Mucosa of stomach (tissue), 1 donor: Measurements from ENCODE around the gene SNCB.

Experiments
- H3K27me3 ChIP-seq: one replicate; pipeline ENCODE4 v1.7.0; 2013; ENCODE audit warnings: mild to moderate bottlenecking, low read length; ENCODE audit not compliant: control insufficient read depth, insufficient read depth
- H3K36me3 ChIP-seq: one replicate; pipeline ENCODE4 v1.7.0; 2013; ENCODE audit warnings: low read length; ENCODE audit not compliant: control insufficient read depth, insufficient read depth
- H3K4me1 ChIP-seq: one replicate; pipeline ENCODE4 v1.7.0; 2013; ENCODE audit warnings: mild to moderate bottlenecking, low read length; ENCODE audit not compliant: control insufficient read depth, insufficient read depth
- H3K4me3 ChIP-seq: one replicate; pipeline ENCODE4 v1.7.0; 2013; ENCODE audit warnings: low read length
- H3K9ac ChIP-seq: one replicate; pipeline ENCODE4 v1.7.0; 2013; ENCODE audit warnings: mild to moderate bottlenecking, low read length, moderate library complexity
- H3K9me3 ChIP-seq: one replicate; pipeline ENCODE4 v1.7.0; 2013; ENCODE audit warnings: mild to moderate bottlenecking, low read length, moderate library complexity; ENCODE audit not compliant: control insufficient read depth
- donor health status: Pancreatic carcinoma.

The SNCB gene

GRCh38 chr5:176670449-176670848, 40.1 kb upstream of the SNCB start:
- H3K4me3 ChIP-seq = no peak overlapping the region
- H3K4me1 ChIP-seq = no peaks in the 10 kb centered on the region
- no peak overlapping the region for H3K9ac ChIP-seq
- no peaks in the 10 kb centered on the region for H3K9me3 ChIP-seq
- no peaks in the 10 kb centered on the region for H3K36me3 ChIP-seq
- H3K27me3 ChIP-seq = peaks cover 26% of the 10 kb centered on the region

GRCh38 chr5:176667637-176668036, 37.3 kb upstream of the SNCB start:
- Histone ChIP-seq H3K36me3 (no peaks in the 10 kb centered on the region), H3K9me3 (no peaks in the 10 kb centered on the region), H3K9ac (no peak overlapping the region), H3K27me3 (peaks cover 30% of the 10 kb centered on the region), H3K4me3 (no peak overlapping the region), H3K4me1 (no peaks in the 10 kb centered on the region)

- Histone ChIP-seq H3K4me1 (no peaks in the 10 kb centered on the region), H3K36me3 (no peaks in the 10 kb centered on the region), H3K27me3 (peaks cover 28% of the 10 kb centered on the region), H3K9me3 (no peaks in the 10 kb centered on the region), H3K9ac (no peak overlapping the region), H3K4me3 (no peak overlapping the region)
Measured at GRCh38 chr5:176665517-176665916, 35.2 kb upstream of the SNCB start.

GRCh38 chr5:176664886-176665285, 34.6 kb upstream of the SNCB start:
- H3K4me1 ChIP-seq = no peaks in the 10 kb centered on the region
- peaks cover 23% of the 10 kb centered on the region for H3K27me3 ChIP-seq
- no peak overlapping the region for H3K9ac ChIP-seq

GRCh38 chr5:176664479-176664878, 34.1 kb upstream of the SNCB start:
- Histone ChIP-seq H3K4me3 (no peak overlapping the region), H3K9me3 (no peaks in the 10 kb centered on the region), H3K27me3 (peaks cover 20% of the 10 kb centered on the region), H3K36me3 (no peaks in the 10 kb centered on the region), H3K9ac (no peak overlapping the region), H3K4me1 (peaks cover 1% of the 10 kb centered on the region)

More at GRCh38 chr5:176664886-176665285, 34.6 kb upstream of the SNCB start:
- Histone ChIP-seq H3K4me3 (no peak overlapping the region), H3K36me3 (no peaks in the 10 kb centered on the region), H3K9me3 (no peaks in the 10 kb centered on the region)

- no peaks in the 10 kb centered on the region for H3K9me3 ChIP-seq
- peaks cover 10% of the 10 kb centered on the region for H3K4me1 ChIP-seq
- no peaks in the 10 kb centered on the region for H3K36me3 ChIP-seq
- H3K9ac ChIP-seq = no peak overlapping the region
- no peak overlapping the region for H3K4me3 ChIP-seq
- H3K27me3 ChIP-seq = peaks cover 14% of the 10 kb centered on the region
Measured at GRCh38 chr5:176663566-176663965, 33.2 kb upstream of the SNCB start.

GRCh38 chr5:176662371-176663333, 32.3 kb upstream of the SNCB start:
- no peak overlapping the region for H3K9ac ChIP-seq
- H3K9me3 ChIP-seq = no peaks in the 10 kb centered on the region
- H3K4me3 ChIP-seq = no peak overlapping the region
- H3K27me3 ChIP-seq = peaks cover 9% of the 10 kb centered on the region
- H3K36me3 ChIP-seq = no peaks in the 10 kb centered on the region
- H3K4me1 ChIP-seq = peaks cover 16% of the 10 kb centered on the region

GRCh38 chr5:176661676-176662075, 31.3 kb upstream of the SNCB start:
- no peaks in the 10 kb centered on the region for H3K36me3 ChIP-seq
- no peaks in the 10 kb centered on the region for H3K9me3 ChIP-seq
- no peak overlapping the region for H3K9ac ChIP-seq
- peaks cover 8% of the 10 kb centered on the region for H3K27me3 ChIP-seq
- peaks cover 16% of the 10 kb centered on the region for H3K4me1 ChIP-seq
- no peak overlapping the region for H3K4me3 ChIP-seq

GRCh38 chr5:176660860-176661641, 30.7 kb upstream of the SNCB start:
- Histone ChIP-seq H3K9ac (no peak overlapping the region), H3K4me3 (no peak overlapping the region)

GRCh38 chr5:176660530-176660859, 30.2 kb upstream of the SNCB start:
- Histone ChIP-seq H3K9ac (no peak overlapping the region), H3K36me3 (no peaks in the 10 kb centered on the region), H3K4me1 (peaks cover 16% of the 10 kb centered on the region), H3K27me3 (peaks cover 8% of the 10 kb centered on the region), H3K4me3 (no peak overlapping the region), H3K9me3 (no peaks in the 10 kb centered on the region)

More at GRCh38 chr5:176660860-176661641, 30.7 kb upstream of the SNCB start:
- H3K9me3 ChIP-seq = no peaks in the 10 kb centered on the region
- H3K36me3 ChIP-seq = no peaks in the 10 kb centered on the region
- H3K4me1 ChIP-seq = peaks cover 16% of the 10 kb centered on the region
- H3K27me3 ChIP-seq = peaks cover 8% of the 10 kb centered on the region

- no peak overlapping the region for H3K9ac ChIP-seq
- H3K27me3 ChIP-seq = peaks cover 8% of the 10 kb centered on the region
- no peak overlapping the region for H3K4me3 ChIP-seq
- H3K4me1 ChIP-seq = peaks cover 16% of the 10 kb centered on the region
- peaks cover 4% of the 10 kb centered on the region for H3K36me3 ChIP-seq
- H3K9me3 ChIP-seq = no peaks in the 10 kb centered on the region
Measured at GRCh38 chr5:176659860-176660461, 29.6 kb upstream of the SNCB start.

- H3K36me3 ChIP-seq = peaks cover 9% of the 10 kb centered on the region
- peaks cover 7% of the 10 kb centered on the region for H3K27me3 ChIP-seq
- peak overlapping the region; percentile 14 for H3K9ac ChIP-seq
- H3K9me3 ChIP-seq = no peaks in the 10 kb centered on the region
- H3K4me3 ChIP-seq = no peak overlapping the region
- H3K4me1 ChIP-seq = peaks cover 16% of the 10 kb centered on the region
Measured at GRCh38 chr5:176659512-176659839, 29.1 kb upstream of the SNCB start.
